B cell (primary cell): ENCODE results near the gene EIPR1.

Experiments used
- EZH2 ChIP-seq: IDR thresholded peaks from 2 replicates; pipeline ENCODE4 v1.6.1; 2012; ENCODE audit warnings: borderline replicate concordance, low read depth, mild to moderate bottlenecking, moderate library complexity, low read length; ENCODE audit not compliant: insufficient read depth, poor library complexity, severe bottlenecking
- TF ChIP-seq, protein P1 (sequence below): fragments of 200-600 bp; IDR thresholded peaks from one replicate; pipeline ENCODE4 v1.8.0; 2022; ENCODE audit warnings: antibody characterized with exemption, mild to moderate bottlenecking

DNA sequence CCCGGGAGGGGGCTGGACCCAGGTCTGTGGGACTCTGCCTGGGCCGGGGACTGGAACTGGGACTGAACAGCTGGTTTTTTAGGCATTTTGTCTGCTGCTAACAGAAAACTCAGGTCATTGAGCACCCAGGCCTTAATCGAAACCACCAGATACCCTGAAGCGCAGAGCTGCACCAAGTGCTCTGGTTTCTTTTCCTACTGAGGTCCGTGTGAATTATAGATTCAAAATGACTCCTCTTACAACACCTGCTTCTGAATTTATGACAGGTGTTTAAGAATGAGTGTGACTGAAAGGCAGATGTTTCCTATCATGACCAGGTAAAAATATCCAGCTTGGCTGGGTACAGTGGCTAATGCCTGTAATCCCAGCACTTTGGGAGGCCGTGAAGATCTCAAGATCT, 49.7 kb upstream of the EIPR1 start:
- TF ChIP-seq, protein P1, sequence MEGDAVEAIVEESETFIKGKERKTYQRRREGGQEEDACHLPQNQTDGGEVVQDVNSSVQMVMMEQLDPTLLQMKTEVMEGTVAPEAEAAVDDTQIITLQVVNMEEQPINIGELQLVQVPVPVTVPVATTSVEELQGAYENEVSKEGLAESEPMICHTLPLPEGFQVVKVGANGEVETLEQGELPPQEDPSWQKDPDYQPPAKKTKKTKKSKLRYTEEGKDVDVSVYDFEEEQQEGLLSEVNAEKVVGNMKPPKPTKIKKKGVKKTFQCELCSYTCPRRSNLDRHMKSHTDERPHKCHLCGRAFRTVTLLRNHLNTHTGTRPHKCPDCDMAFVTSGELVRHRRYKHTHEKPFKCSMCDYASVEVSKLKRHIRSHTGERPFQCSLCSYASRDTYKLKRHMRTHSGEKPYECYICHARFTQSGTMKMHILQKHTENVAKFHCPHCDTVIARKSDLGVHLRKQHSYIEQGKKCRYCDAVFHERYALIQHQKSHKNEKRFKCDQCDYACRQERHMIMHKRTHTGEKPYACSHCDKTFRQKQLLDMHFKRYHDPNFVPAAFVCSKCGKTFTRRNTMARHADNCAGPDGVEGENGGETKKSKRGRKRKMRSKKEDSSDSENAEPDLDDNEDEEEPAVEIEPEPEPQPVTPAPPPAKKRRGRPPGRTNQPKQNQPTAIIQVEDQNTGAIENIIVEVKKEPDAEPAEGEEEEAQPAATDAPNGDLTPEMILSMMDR, result no peak
- TF ChIP-seq EZH2, result no peak
